Loucy (cell line): ENCODE results near the gene CYP2D6.

Source experiments
- CTCF ChIP-seq: fragments of 200-600 bp; sonication (generic); conservative IDR thresholded peaks from 2 replicates; pipeline ENCODE4 v1.5.1; 2014; ENCODE audit warnings: mild to moderate bottlenecking, antibody characterized with exemption, low read length
- EZH2phosphoT487 ChIP-seq: fragments of 200-600 bp; IDR thresholded peaks from 2 replicates; pipeline ENCODE4 v1.6.1; 2018; ENCODE audit warnings: antibody characterized with exemption, mild to moderate bottlenecking, moderate library complexity, borderline replicate concordance

- no peak for TF ChIP-seq CTCF
- no peak for TF ChIP-seq EZH2phosphoT487
Measured at GRCh38 chr22:42177891-42178336, 47.3 kb upstream of the CYP2D6 start.
